HEK293T (cell line): Measurements from ENCODE around the gene KCNJ4.

Experiments used
- ELF4 ChIP-seq: fragments of 450-650 bp; IDR thresholded peaks from 2 replicates; pipeline ENCODE4 v1.6.1; 2017; ENCODE audit warnings: antibody characterized with exemption
- LEF1 ChIP-seq: fragments of 450-650 bp; IDR thresholded peaks from 2 replicates; pipeline ENCODE4 v1.6.1; 2017; ENCODE audit warnings: mild to moderate bottlenecking, borderline replicate concordance
- SP1 ChIP-seq: fragments of 450-650 bp; IDR thresholded peaks from 2 replicates; pipeline ENCODE4 v1.6.1; 2017
- TARDBP ChIP-seq: fragments of 450-650 bp; IDR thresholded peaks from 2 replicates; pipeline ENCODE4 v1.6.1; 2016
- ZNF384 ChIP-seq: fragments of 450-650 bp; IDR thresholded peaks from 2 replicates; pipeline ENCODE4 v1.6.1; 2016

DNA sequence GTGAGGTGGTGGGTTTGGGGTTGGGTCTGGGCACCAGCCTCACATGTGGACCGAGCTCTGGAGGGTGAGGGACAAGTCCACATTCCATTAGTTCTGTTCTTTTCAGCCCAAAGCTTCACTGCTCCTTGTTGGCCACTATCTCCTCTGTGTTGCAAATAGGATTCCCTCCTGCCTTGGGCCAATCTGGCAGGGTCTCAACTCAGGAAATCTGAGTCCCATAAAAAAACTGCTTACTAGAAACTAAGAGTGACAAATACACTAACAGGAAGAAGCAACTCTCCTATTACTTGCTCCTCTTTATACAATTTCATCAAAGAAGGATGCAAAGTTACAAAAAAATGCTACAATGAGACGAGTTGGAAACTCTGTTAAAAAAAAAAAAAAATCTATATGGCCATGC lies 71.6 kb downstream of the KCNJ4 start:
- no peak for TF ChIP-seq TARDBP
- TF ChIP-seq ELF4, result no peak
- TF ChIP-seq SP1, result no peak
- no peak for TF ChIP-seq ZNF384
- TF ChIP-seq LEF1, result no peak
